CD4-positive, alpha-beta T cell (primary cell): ENCODE data around the gene AWAT1. TPM values are rescaled to one million over a fixed set of nuclear protein-coding genes. Genes with fewer than 3 reads are reported as not detected.

ENCODE experiments used
- ATAC-seq: fragments of 200-7000 bp; cut with Tn5 transposase; one replicate; pipeline ENCODE4 v1.10.0; 2022; ENCODE audit warnings: mild to moderate bottlenecking; ENCODE audit not compliant: poor library complexity
- CTCF ChIA-PET: fragments of 350-600 bp; sonication (Branson Sonifier 250); formaldehyde crosslinking; loops from one replicate; lab custom pipeline; 2021; ENCODE audit warnings: antibody characterized with exemption, inconsistent platforms; lab: Charles Lee
- POLR2A ChIA-PET: fragments of 350-600 bp; sonication (Branson Sonifier 250); formaldehyde crosslinking; loops from one replicate; lab custom pipeline; 2021; ENCODE audit warnings: antibody characterized with exemption, inconsistent platforms; lab: Charles Lee
- DNase-seq, 14 experiments: peaks; one replicate each; pipeline ENCODE4 v3.0.0-alpha.2; 2013 to 2020; ENCODE audit warnings: mixed read lengths in 2 of 14
- H3K27ac ChIP-seq, 2 donors: one replicate each; pipeline versions ENCODE4 v1.5.1 to v1.7.0; 2013; ENCODE audit warnings: low read length in 2 of 2, low read depth in 1 of 2, mild to moderate bottlenecking in 1 of 2
- H3K27me3 ChIP-seq, 2 experiments: 1 replicate in 1 of 2; 2 replicates in 1 of 2; pipeline versions ENCODE4 v1.6.1 to v1.7.0; 2013; ENCODE audit warnings: low read length in 2 of 2, control low read depth in 1 of 2, mild to moderate bottlenecking in 1 of 2, moderate library complexity in 1 of 2; ENCODE audit not compliant: insufficient read depth in 2 of 2, control insufficient read depth in 1 of 2
- H3K36me3 ChIP-seq: one replicate; pipeline ENCODE4 v1.6.1; 2013; ENCODE audit warnings: low read length, control low read depth; ENCODE audit not compliant: insufficient read depth
- H3K4me1 ChIP-seq: one replicate; pipeline ENCODE4 v1.6.1; 2013; ENCODE audit warnings: low read length, control low read depth; ENCODE audit not compliant: insufficient read depth
- H3K4me3 ChIP-seq: one replicate; pipeline ENCODE4 v1.5.1; 2013; ENCODE audit warnings: mild to moderate bottlenecking, low read length, moderate library complexity
- H3K9me3 ChIP-seq, 2 experiments: 1 replicate in 1 of 2; 2 replicates in 1 of 2; pipeline versions ENCODE4 v1.6.1 to v1.7.0; 2013; ENCODE audit warnings: low read length in 2 of 2, mild to moderate bottlenecking in 2 of 2, control low read depth in 1 of 2, moderate library complexity in 1 of 2; ENCODE audit not compliant: control insufficient read depth in 1 of 2, insufficient read depth in 1 of 2
- H3K27ac Mint-ChIP-seq: one replicate; pipeline ENCODE4 v1.8.0; 2020; ENCODE audit warnings: mixed read lengths
- H3K27me3 Mint-ChIP-seq: one replicate; pipeline ENCODE4 v1.8.0; 2021; ENCODE audit warnings: mixed read lengths
- H3K36me3 Mint-ChIP-seq: one replicate; pipeline ENCODE4 v1.8.0; 2021; ENCODE audit warnings: low read depth, mixed read lengths
- H3K4me1 Mint-ChIP-seq: one replicate; pipeline ENCODE4 v1.8.0; 2021; ENCODE audit warnings: low read depth, mixed read lengths
- H3K4me3 Mint-ChIP-seq: one replicate; pipeline ENCODE4 v1.8.0; 2020; ENCODE audit warnings: mild to moderate bottlenecking, mixed read lengths
- H3K9me3 Mint-ChIP-seq: one replicate; pipeline ENCODE4 v1.8.0; 2020; ENCODE audit warnings: mixed read lengths
- intact Hi-C, 2 experiments: fragments of 100-400 bp; cut with DNase I in 1 of 2; cut with micrococcal nuclease in 1 of 2; formaldehyde crosslinking; loops; one replicate each; pipeline versions ENCODE4 v1.15.1 to v1.9.0; 2023 to 2025; cut with DNase I, micrococcal nuclease
- total RNA-seq, 174 experiments: library from RNA in 2 of 174; stranded (reverse) in 2 of 174; gene quantifications; one replicate each; pipeline ENCODE4 v1.2.3 and lab custom pipeline; 2021 to 2026
- TF ChIP-seq, protein P1 (sequence below): fragments of 200-600 bp; IDR thresholded peaks from one replicate; pipeline ENCODE4 v1.8.0; 2022; ENCODE audit warnings: antibody characterized with exemption, mild to moderate bottlenecking

Gene AWAT1
- total RNA-seq, 2 experiments from 2014 or later = not detected

DNA sequence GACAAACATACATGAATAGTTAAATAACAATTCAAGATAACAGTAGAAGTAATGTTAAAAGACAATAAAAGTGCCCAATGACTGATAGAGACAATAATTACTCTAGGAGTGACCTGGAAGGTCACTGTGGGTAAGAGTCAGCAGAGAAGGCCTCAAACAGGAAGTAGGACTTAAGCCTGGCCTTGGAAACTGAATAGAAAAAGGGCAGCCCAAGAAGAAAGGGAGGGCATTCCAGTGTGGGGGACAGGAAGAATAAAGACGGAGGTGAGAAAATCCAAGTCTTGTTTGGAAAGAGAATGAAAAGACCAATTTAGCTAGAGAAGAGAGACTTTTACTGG lies 19.6 kb downstream of the AWAT1 start:
- intact Hi-C loops = no loop called here
- Histone ChIP-seq H3K4me1 (no peaks in the 10 kb centered on the region), H3K9me3 (no peaks in the 10 kb centered on the region), H3K27ac (no peak overlapping the region), H3K36me3 (no peaks in the 10 kb centered on the region), H3K27me3 (no peaks in the 10 kb centered on the region), H3K4me3 (no peak overlapping the region)
- TF ChIP-seq, protein P1, sequence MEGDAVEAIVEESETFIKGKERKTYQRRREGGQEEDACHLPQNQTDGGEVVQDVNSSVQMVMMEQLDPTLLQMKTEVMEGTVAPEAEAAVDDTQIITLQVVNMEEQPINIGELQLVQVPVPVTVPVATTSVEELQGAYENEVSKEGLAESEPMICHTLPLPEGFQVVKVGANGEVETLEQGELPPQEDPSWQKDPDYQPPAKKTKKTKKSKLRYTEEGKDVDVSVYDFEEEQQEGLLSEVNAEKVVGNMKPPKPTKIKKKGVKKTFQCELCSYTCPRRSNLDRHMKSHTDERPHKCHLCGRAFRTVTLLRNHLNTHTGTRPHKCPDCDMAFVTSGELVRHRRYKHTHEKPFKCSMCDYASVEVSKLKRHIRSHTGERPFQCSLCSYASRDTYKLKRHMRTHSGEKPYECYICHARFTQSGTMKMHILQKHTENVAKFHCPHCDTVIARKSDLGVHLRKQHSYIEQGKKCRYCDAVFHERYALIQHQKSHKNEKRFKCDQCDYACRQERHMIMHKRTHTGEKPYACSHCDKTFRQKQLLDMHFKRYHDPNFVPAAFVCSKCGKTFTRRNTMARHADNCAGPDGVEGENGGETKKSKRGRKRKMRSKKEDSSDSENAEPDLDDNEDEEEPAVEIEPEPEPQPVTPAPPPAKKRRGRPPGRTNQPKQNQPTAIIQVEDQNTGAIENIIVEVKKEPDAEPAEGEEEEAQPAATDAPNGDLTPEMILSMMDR = no peak
- DNase-seq = no peak
- H3K4me3 Mint-ChIP-seq = no peak overlapping the region
- ATAC-seq = no peak
- ChIA-PET POLR2A (no interaction called here), CTCF (no interaction called here)
- H3K9me3 Mint-ChIP-seq = no peaks in the 10 kb centered on the region
- no peak overlapping the region for H3K27ac Mint-ChIP-seq
- no peaks in the 10 kb centered on the region for H3K27me3 Mint-ChIP-seq
- no peaks in the 10 kb centered on the region for H3K4me1 Mint-ChIP-seq
- peaks cover 8% of the 10 kb centered on the region for H3K36me3 Mint-ChIP-seq

DNA sequence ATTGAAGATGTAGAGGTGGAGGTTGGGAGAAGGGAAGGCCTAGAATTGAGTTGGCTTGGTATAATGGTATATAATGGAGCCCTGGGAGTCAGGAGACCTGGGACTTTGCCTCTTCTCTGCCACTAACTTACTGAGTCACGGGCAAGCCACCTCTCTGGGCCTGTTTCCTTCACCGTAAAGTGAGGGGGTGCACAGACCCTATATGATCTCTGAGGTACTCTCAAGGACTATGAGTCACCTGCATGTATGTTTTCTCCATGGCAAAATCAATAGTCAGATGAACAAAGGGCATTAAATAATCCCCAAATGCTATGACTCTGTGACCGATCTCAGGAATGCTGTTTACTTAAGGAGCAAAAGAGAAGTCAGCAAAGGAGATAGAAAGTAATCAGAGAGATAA lies 20.5 kb downstream of the AWAT1 start:
- Histone ChIP-seq H3K4me3 (no peak overlapping the region), H3K4me1 (no peaks in the 10 kb centered on the region), H3K9me3 (no peaks in the 10 kb centered on the region), H3K36me3 (no peaks in the 10 kb centered on the region), H3K27ac (no peak overlapping the region), H3K27me3 (no peaks in the 10 kb centered on the region)
- no peak overlapping the region for H3K27ac Mint-ChIP-seq
- H3K27me3 Mint-ChIP-seq = no peaks in the 10 kb centered on the region
- DNase-seq (no peak), ATAC-seq (no peak)
- no peak overlapping the region for H3K4me3 Mint-ChIP-seq
- ChIA-PET POLR2A (no interaction called here), CTCF (no interaction called here)
- intact Hi-C loops = no loop called here
- TF ChIP-seq, protein P1 = no peak
- H3K36me3 Mint-ChIP-seq = peaks cover 8% of the 10 kb centered on the region
- H3K4me1 Mint-ChIP-seq = no peaks in the 10 kb centered on the region
- no peaks in the 10 kb centered on the region for H3K9me3 Mint-ChIP-seq

DNA sequence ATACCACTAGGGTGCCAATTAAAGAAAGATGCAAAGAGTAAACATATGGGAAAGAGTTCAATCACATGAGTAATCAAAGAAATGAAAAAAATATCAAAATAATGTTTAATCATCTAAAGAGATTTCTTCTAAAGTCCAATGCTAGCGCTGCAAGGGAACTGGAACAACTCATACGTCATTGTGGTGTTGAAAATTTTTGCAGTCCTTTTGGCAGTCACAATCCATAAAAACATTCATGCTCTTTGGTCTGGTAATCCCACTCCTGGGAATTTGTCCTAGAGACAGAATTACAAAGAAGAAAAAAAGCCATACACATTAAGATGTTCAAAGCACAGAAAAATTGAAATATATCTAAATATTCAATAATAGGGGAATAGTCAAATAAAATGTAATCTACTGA lies 21.0 kb downstream of the AWAT1 start:
- Histone ChIP-seq H3K4me1 (no peaks in the 10 kb centered on the region), H3K27me3 (no peaks in the 10 kb centered on the region), H3K4me3 (no peak overlapping the region), H3K9me3 (no peaks in the 10 kb centered on the region), H3K36me3 (no peaks in the 10 kb centered on the region), H3K27ac (no peak overlapping the region)
- ChIA-PET POLR2A (no interaction called here), CTCF (no interaction called here)
- Mint-ChIP-seq H3K27ac (no peak overlapping the region), H3K4me1 (no peaks in the 10 kb centered on the region), H3K27me3 (no peaks in the 10 kb centered on the region), H3K4me3 (no peak overlapping the region), H3K9me3 (no peaks in the 10 kb centered on the region), H3K36me3 (peaks cover 8% of the 10 kb centered on the region)
- DNase-seq = no peak
- no peak for ATAC-seq
- intact Hi-C loops = no loop called here
- TF ChIP-seq, protein P1 = no peak
